Amniotic epithelial cell (primary cell): ENCODE data around the gene APH1B.
"Not testable (repeated sequence)": the region's sequence is repeated elsewhere in the genome, so short reads cannot be mapped to it uniquely, and the experiment has no call there.

Experiments used
- DNase-seq: peaks from one replicate; pipeline ENCODE4 v3.0.0-alpha.2; 2010; ENCODE audit warnings: low read depth

APH1B gene

DNA sequence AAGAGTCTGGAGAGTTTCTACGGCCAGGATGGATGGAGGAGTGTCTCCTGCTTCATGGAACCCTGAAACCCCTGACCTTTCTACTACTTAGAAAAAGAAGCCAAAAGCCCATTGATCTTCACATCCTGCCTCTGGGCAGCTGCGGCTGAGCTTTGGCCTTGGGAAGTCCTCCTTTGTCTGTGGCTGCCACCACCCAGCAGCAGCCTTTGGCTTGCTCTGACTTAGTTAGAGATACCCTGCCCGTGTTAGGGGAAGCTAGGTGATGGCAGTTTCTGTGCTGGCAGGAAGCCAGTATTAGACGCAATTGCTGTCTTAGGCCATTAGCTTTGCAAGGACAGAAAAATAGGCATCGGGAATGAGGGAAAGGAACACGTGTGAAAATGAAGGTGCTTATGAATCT, 18.8 kb downstream of the APH1B start:
- DNase-seq = no peak

GRCh38 chr15:63299943-63300575, 22.7 kb downstream of the APH1B start:
- no peak for DNase-seq

GRCh38 chr15:63301088-63301487, 23.7 kb downstream of the APH1B start:
- DNase-seq = no peak

DNA sequence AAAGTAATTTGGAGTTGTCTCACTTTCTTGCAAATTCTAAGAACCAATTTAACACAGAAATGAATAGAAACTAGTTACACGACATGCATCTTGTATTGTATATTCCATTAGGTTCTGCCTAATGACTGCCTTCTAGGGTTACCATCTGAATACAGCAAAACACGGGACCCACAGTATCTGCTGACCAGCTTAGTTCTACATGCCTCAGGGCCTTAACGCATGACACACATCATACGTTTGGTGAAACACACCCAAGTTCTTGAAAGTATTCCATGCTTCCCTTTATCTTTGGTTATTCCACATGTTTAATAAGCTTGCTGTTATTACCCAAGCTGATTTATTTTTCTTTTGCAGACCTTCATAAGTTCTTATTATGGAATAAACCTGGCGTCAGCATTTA, 27.9 kb downstream of the APH1B start:
- no peak for DNase-seq

GRCh38 chr15:63306492-63307073, 29.2 kb downstream of the APH1B start:
- no peak for DNase-seq

GRCh38 chr15:63308491-63308890, 31.1 kb downstream of the APH1B start:
- no peak for DNase-seq

DNA sequence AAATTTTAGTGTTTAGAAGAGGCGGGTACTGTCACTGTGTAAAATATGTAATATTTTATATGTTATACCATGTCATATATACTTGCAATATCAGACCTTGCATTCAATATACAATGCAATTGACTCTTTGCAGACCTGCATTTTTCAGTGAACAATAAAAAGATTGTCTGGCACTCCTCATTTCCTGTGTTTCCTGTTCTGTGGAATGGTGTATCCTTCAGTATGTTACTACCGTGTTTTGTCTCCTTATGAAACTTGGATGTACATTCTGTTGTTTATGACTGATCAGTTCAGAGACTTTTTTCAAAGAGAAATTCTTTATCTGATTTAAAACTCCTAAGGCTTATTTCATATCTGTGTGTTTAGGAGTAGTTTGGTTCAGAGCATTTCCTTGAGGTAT, 31.5 kb downstream of the APH1B start:
- DNase-seq = no peak

DNA sequence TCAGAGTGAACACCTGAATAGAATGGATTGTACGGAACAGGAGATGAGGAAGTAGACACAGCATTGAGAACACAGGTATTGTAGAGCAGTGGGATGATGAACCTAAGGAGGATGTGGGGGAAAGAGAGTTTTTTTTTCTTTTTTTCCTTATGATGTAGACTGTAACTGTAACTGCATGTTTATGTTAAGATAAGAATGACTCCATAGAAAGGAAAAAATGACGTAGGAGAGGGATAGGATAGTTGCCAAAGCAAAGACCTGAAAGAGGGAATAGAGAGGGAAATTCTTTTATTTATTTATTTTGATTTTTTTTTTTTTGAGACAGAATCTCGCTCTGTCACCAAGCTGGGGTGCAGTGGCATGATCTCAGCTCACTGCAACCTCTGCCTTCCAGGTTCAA, 33.2 kb downstream of the APH1B start:
- DNase-seq = peak; percentile 20

- no peak for DNase-seq
These were observed 34.9 kb downstream of the APH1B start for GRCh38 chr15:63312286-63312685.

DNA sequence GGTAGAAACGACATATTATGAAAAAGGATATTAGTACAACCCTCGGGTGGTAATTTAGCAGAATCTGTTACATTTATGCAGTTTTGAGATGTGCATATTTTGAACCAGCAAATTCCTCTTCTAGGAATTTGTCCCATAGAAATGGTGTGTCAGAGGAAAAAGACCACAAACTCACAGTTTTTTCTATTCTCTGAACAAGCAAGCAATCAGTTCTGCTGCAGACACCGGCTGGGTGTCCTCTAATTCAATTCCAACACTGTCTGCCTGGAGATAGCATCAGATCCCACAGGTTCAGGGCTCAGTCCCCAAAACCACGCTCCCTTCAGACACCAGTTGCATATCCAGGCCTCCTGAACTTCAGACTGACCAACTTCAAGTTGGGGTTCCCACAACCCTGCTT, 36.4 kb downstream of the APH1B start:
- DNase-seq = no peak

DNA sequence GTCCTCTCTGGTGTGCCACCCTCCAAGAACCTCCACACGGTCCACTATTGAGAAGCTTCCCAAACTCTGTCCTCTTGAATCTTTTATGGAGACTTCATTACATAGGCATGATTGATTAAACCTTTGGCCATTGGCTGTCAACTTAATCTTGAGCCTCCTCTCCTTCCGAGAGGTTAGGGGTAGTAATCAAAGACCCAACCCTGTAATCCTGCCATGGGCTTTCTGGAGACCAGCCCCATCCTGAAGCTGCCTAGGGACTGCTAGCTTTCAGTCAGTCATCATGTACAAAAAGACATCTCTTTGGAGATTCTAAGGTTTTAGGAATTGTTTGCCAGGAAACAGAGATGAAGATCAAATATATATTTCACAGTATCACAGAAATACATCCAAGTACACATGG, 37.0 kb downstream of the APH1B start:
- no peak for DNase-seq

DNA sequence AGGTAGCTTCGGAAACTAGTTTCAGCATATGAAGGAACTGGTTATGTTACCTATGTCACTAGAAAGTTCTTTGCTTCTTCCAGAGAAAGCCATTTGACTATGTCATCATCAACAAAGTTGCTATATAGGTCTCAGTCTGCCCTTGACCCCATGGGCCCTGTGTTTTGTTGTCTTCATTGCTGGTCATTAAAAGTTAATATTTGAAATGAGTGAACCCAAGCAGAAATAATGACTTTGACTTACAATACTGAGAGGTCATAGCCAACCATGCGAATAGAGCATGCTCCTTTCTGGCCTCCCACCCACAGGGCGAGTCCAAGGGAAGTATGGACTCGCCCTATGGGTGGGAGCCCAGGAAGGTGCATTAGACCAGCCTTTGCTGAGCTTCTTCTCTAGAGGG, 40.9 kb downstream of the APH1B start:
- no peak for DNase-seq

- DNase-seq = peak; percentile 23
These were observed 41.7 kb downstream of the APH1B start for GRCh38 chr15:63319065-63319464.

GRCh38 chr15:63320446-63320845, 43.0 kb downstream of the APH1B start:
- DNase-seq = not testable (repeated sequence)

DNA sequence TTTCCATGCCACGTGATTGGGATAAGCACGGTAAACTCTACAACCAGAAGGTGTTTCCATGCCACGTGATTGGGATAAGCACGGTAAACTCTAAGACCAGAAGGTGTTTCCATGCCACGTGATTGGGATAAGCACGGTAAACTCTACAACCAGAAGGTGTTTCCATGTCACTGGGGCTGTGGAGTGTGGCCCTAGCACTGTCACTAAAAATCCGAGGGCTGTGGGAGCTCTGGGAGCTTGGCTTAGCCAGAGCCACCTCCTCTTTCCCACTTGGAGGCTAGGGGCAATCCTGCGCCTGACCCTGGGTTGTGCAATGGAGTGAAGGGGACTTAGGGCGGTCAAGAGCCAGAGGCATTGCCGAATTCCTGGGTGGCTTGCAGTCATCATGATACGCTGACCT, 43.6 kb downstream of the APH1B start:
- DNase-seq = not testable (repeated sequence)

- no peak for DNase-seq
These were observed 44.1 kb downstream of the APH1B start for GRCh38 chr15:63321462-63321861.

DNA sequence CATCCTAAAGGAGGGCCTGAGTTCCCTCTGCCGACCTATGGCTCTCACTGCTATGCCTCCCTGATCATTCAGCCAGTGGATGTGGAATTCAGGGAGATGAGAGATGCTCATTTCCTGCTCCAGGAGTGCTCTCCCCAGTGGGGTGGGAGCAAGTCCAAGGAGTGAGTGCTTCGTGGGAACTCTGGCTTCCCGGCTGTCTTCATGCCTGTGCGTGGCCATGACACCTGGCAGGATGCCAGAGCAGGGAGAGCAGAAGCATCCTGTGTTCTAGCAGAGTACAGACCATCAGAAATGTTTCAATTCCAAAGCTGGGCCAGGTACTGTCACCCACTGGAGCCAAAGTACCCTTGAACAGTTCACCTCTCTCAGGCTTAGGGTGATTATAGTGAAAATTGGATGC, 45.1 kb downstream of the APH1B start:
- DNase-seq = peak; percentile 20

DNA sequence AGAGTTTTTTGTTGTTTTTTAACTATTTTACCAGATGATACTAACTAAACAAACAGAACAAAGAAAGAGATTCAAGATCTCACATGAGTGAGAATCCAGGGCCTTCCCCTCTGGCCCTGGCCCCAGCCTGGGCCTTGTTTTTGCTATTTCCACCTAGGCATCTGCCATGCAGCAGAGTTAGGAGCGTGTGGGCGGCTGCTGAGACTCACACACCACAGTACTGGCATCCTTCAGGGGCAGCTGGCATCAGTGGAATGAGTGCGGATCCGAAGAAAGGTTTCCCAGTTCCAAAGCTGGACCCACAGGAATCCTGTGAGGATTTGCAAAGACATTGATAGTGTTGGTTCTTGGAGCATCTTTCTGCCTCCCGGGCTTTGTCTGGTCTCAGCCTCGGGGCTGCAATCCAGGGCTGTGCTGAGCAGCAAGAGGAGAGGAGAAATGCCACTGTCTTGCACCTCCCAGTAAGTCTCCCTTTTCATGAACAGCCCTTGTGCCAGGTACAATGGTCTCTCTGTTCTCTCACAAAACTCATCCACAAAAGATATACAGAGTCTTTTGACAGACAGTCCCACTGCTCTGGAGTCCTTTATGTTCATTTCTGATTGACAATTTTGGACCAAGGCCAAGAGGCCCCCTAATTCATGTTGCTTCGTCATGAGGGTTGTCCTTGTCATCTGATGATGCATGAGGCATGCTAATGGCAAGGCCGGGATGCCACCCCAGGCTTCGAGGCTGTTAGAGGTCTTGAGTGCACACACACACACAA, 46.6 kb downstream of the APH1B start:
- no peak for DNase-seq

DNA sequence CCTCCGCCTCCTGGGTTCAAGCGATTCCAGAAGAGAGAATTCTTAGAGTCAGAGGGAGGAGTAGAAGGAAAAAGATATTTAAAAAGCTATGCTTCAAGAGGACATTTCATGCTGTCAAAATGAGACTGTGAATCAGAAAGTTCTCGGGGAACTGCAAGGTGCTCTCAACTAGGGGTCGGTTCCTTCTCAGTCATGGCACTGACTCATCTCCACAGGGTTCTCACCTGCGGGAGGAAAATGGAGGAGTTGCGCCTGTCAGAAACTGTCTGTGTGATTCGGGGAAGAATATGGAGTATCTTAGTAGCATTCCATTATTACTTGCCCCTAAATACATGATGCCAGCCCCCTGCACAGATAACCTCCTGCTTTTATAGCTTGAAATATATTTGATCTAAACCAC, 47.4 kb downstream of the APH1B start:
- DNase-seq = no peak

DNA sequence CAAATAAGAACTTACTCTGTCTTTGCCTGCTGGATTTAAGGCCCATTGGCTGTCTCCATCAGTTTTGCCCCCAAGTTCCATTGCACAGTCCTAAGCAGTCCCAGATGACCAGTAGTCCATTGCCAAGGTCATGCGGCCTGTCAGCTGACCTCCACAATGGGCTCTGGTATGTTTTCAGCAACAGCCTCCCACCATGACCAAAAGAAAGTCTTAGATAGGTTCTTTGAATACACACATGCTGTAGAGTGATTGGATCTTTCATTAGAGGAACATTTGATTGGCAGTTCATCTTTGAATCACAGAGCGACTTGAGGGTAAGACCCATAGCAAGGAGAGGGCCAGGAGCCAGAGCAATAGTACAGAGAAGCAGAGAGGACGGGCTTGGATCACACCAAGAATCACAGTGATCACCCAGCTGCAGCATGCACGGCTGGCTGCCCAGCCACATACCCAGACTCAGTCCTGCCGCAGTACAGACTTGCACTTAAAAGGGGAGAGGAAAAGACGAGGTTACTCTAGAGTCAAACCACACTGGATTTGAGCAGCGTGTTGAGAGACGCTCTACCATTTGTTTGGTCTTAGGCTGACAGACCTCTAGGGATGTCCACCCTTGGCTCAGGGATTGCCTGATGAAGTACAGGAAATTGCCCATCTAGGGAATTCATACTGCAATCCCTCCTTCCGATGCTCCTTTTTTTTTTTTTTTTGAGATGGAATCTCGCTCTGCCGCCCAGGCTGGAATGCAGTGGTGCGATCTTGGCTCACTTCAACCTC, 50.4 kb downstream of the APH1B start:
- DNase-seq = no peak

- no peak for DNase-seq
These were observed 52.4 kb downstream of the APH1B start for GRCh38 chr15:63329567-63330350.

DNA sequence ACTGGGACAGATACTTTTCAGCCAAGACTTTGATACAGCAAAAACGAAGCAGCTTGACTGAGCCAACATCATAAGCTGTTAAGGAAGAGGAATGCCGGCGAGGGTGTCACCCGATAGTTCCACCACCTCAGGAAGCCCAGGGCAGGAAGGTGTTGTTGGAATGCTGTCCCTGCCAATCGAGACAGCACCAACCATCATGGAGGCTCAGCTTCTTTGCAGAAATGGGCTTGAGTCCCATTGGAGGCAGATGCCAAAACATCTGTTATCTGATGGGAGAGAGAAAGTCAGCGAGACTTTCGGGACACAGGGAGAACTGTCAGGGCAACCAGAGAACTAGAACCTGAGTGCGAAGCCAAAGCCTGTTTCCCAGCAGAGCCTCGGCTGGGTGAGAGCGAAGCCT, 53.5 kb downstream of the APH1B start:
- DNase-seq = no peak
